Testis (tissue), 2 donors: ENCODE measurements around the gene ANTXR1.

ENCODE experiments used
- CTCF ChIP-seq, 3 experiments: fragments of 450-650 bp in 2 of 3; fragments of 200-600 bp in 1 of 3; sonication (generic) in 1 of 3; IDR thresholded peaks; one replicate each; pipeline ENCODE4 v1.5.1; 2016 to 2019; ENCODE audit warnings: antibody characterized with exemption in 3 of 3, mild to moderate bottlenecking in 2 of 3, moderate library complexity in 1 of 3
- POLR2A ChIP-seq: fragments of 450-650 bp; IDR thresholded peaks from one replicate; pipeline ENCODE4 v1.6.1; 2017; ENCODE audit warnings: antibody characterized with exemption, mild to moderate bottlenecking, moderate library complexity

- no peak for TF ChIP-seq CTCF (IDR thresholded peaks at IDR 0.05)
- TF ChIP-seq POLR2A, result no peak
Measured at GRCh38 chr2:69298261-69298660, 285.3 kb downstream of the ANTXR1 start.
